KG1 (cell line): Measurements from ENCODE around the gene SAP30BP.
A peak's percentile ranks its signal among the peaks of the same experiment; 100 is the strongest.

Experiments used
- DNase-seq: peaks from one replicate; lab custom pipeline; 2025; lab: John Stamatoyannopoulos, UW

The SAP30BP gene

DNA sequence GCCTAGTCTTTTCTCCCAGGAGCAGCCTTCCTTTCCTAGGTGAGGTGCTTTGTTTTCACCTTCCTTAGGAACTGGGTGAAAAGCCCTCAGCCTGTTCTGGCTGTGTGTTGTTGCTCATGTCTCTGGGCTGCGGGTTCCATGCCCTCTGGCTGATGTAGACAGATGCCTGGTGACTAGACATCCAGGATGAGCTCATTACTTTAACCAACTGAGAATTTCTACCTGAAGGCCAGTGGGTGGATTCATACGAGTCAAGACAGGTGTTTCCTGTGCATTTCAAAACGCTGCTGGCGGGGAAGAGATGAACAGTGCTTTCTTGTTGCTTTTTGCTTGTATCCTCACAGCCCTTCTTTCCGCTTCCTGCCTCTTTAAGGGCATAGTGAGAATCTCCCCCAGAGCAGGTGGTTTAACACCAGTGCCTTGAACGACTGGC is 22.3 kb downstream of the SAP30BP start:
- DNase-seq: peak; percentile 3

DNA sequence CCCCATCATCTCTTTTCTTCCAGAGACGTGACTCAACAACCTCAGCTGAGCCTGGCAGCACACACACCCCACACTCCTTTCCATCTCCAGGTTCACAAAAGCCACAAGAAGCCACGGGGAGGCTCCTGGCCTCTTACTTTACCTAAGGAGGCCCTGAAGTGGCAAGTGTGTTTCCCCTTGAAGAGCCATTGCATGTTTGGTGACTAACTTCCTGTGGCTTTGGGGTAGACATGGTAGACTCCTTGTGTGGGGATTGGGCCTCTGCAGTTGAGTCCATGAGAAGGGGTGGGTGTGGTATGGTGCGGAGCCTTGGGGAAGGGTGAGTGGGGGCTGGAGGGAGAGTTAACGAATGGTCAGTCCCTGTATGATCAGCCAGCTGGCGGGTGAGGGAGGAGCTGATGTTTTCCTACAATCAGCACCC is 24.2 kb downstream of the SAP30BP start:
- DNase-seq: peak; percentile 13

DNA sequence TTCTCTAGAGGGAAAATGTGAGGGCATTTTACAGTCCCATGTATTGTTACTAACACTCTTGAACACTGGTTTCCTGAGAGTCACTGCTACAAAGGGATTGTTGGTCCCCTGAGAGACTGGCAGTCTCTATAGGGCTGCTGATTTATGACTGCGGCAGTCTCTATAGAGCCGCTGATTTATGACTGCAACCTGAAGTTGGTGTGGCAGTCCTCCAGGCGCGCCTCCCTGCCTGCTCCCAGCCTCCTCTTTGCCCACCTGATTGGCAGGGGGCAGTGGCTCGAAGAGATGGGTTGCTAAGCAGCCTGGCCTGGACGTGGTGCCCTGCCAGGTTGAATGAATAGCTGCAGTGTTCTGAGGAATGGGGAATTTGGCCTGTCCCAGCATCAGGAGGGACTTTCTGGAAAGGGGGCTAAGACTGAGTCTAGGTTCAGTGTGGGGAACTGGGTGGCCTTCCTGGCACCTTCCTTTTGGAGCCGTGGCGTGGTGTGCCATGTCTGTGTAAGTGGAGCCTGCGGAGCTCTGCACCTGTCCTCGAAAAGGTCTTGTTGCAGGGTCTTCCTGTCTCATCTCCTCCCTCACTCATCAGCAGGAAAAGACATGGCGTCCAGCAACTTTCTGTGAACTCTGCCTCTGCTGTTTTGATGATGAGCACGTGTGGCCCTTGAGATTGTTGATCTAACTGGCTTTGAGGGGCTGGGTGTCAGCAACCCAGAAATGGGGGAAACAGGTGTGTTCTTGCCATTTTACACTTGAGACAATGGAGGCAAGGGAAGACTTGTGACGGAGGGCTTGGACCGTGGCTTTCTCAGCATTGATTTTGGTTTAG is 24.9 kb downstream of the SAP30BP start:
- DNase-seq: no peak

GRCh38 chr17:75692976-75693375 is 25.8 kb downstream of the SAP30BP start:
- no peak for DNase-seq

GRCh38 chr17:75693500-75694481 is 26.7 kb downstream of the SAP30BP start:
- DNase-seq: no peak

- DNase-seq: no peak
These were observed 27.4 kb downstream of the SAP30BP start for GRCh38 chr17:75694536-75694935.

- no peak for DNase-seq
These were observed 28.1 kb downstream of the SAP30BP start for GRCh38 chr17:75695141-75695829.

DNA sequence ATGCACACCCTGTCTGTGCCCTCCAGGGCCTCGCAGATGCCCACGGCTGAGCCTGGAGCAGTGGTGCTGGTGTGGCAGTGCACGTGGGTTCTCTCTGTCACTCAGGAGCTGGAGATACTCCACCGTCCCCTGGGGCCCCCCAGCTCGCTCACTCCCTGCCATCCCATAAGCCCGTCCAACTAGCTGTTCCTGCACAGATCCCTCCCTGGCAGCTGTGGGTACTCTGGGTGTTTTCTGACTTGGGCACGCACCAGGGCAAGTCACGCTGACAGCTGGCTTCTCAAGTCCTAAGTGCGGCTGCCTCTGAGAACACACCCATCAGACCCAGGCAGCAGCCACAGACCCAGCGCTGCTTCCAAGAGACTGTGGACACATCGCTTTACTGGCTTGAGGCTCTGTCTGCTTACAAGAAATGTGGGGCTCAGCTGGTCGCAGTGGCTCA is 28.7 kb downstream of the SAP30BP start:
- no peak for DNase-seq

DNA sequence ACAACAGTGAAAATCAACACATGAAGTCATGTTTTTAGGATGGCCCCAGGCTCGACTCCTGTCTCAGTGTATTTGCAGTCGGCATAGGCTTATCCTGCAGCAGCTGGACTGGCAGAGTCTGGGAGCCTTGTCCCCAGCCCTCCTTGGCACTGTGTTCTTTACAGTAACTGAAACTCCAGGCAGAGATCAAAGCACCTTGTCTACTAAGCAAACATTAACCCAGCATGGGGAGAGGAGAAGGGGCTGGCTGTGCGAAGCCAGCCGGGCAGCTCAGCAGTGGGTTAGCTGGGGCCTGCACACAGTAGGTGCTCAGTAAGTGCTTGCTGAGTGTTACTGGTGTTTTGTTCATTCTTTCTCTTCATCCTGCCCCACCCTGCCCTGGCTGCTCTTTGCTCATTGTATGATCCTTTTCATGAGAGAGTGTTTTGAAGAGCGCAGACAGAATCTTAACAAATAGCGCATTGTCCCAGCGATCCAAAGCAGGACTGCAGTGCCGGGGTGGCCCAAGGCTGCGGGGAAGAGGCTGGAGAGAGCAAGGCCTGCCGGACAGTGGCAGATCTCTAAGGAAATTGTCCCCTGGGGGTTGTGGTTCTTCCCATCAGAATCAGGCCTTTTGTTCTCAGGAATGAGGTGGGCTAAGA is 30.6 kb downstream of the SAP30BP start:
- no peak for DNase-seq

- no peak for DNase-seq
These were observed 31.5 kb downstream of the SAP30BP start for GRCh38 chr17:75698659-75699058.

DNA sequence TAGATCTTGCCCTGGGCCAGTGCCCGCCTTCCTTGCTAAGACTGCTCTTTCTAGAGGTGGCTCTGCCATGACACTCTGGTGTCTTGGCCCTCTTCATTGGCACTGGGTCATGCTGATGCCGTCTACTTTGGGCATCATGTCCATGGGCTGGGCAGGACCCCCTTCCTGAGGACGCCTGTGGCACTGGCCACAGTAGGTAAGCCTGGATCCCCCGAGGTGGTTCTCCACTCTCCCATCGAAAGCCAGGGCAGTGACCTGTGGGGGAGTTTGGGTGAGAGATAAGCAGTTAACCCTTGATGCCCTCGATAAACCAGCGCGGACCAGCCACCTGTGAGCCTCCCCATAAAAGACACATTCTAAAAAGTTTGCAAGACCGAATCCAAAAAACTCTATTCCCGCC is 34.1 kb downstream of the SAP30BP start:
- DNase-seq: no peak

- DNase-seq: no peak
These were observed 36.1 kb downstream of the SAP30BP start for GRCh38 chr17:75703191-75703590.

GRCh38 chr17:75703591-75703990 is 36.5 kb downstream of the SAP30BP start:
- no peak for DNase-seq

DNA sequence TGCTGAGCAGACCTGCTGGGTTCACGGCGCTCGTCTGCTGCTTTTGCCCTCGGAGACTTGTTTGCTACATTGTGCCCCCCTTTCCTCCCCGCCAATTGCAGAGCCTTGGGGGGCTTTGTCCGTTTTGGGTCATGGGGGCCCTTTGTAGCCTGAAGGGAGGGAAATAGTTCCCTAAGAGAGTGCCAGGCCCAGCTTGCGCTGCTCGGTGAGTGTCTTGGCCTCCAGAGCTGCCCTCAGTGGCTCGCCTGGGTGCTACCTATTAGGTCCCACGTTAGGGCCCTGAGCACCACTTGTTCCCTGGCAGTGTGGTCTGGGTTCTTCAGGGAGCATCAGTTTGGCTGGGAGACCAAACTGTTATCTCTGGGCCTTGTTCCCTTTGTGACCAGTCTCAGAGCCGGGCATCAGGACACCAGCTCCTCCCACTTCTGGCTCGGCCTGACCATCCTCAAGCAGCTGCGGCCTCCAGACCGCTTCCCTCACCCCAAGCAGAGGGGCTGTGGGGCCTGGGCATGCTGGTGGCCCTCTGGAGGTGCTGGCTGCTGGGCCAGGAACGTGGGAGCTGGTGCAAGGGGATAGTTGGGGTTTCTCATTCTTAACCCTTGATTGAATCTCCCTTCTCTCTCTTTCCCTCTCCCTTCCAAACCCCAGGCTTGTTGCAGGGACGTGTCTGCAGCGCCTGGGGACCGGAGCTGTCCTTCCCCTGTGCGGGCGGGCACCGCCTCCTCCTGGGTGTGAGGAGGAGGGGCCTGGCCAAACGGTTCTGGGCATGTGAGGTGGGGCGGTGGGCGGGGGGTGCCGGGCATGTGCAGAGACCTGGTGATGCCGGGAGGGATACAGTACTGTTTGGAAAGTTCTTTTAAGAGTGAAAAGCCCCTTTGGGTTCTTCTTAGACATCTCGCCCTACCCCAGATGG is 38.1 kb downstream of the SAP30BP start:
- DNase-seq: no peak

GRCh38 chr17:75706042-75706728 is 39.0 kb downstream of the SAP30BP start:
- no peak for DNase-seq

DNA sequence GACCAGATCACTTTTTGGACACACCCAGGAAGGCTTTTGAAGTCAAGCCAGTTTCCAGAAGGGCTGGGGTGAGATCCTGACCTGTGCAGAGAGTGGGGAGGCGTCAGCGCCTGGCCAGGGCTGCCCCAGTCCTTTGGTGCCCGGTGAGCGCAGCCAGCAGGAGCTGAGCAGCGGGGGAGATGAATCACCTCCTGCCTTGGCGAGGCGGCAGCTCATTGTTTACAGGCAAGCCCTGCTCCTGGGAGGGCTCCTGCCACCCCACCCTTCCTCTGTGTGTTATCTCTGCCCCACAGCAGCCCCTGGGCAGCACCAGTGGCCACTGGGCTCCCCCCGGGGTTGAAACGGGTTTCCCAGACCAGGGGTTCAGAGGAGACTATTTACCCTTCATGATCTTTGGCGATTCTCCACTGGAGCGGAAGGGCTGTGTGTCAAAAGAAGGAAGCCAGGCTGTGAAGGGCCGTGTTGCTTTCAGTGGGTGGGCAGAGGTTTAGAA is 40.0 kb downstream of the SAP30BP start:
- no peak for DNase-seq

GRCh38 chr17:75712446-75712845 is 45.3 kb downstream of the SAP30BP start:
- no peak for DNase-seq

- no peak for DNase-seq
These were observed 52.6 kb downstream of the SAP30BP start for GRCh38 chr17:75719732-75720131.

DNA sequence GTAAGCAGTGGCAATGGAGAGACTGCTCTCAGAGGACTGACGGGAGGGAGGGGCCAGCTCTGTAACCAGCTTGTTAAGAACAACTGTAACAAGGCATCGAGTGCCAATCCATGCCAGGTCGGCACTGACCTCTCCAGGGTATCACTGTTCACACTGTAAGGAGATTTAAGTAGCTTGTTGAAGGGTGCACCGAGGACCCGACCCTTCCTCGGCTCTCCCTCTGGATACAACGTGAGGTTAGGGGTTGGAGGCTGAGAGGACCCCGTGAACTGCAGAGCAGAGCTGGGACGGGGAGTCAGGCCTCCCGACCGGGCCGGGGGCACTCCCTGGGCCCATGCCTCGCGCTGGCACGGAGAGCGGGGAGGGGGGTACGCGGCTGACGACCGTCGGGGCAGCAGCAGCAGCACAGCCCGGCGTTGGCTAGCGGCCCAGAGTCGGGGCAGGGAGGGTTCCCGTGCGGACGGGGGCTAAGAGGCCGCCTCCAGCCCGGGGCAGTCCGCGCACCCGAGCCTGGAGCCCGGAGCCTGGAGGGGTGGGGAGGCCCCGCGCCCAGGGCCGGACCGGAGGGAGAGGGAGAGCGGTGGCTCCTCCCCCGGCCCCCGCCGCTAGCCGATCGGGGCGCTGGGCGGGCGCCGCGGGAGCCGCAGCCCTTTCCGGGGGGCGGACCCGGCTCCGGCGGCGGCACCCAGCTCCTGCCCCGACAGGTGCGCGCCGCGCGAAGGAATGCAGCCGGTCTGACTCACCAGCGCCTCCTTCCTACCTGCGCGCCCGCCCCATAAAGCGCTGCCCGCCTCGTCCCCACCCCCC is 53.7 kb downstream of the SAP30BP start, which contains the start of gene ITGB4:
ITGB4 (plus strand) TSS at position 804 of the 807 bp plus-strand sequence. CDS start 3,245 bp downstream, outside the sequence.
- no peak for DNase-seq
